GM21723 (cell line): ENCODE results near the gene HTR2B.
"Not testable (repeated sequence)": the region's sequence is repeated elsewhere in the genome, so short reads cannot be mapped to it uniquely, and the experiment has no call there.

Experiments
- ATAC-seq: cut with Tn5 transposase; IDR thresholded peaks from one replicate; pipeline ENCODE4 v1.9.1; 2021; ENCODE audit warnings: mild to moderate bottlenecking, moderate library complexity; ENCODE audit not compliant: unreplicated experiment

The HTR2B gene

DNA sequence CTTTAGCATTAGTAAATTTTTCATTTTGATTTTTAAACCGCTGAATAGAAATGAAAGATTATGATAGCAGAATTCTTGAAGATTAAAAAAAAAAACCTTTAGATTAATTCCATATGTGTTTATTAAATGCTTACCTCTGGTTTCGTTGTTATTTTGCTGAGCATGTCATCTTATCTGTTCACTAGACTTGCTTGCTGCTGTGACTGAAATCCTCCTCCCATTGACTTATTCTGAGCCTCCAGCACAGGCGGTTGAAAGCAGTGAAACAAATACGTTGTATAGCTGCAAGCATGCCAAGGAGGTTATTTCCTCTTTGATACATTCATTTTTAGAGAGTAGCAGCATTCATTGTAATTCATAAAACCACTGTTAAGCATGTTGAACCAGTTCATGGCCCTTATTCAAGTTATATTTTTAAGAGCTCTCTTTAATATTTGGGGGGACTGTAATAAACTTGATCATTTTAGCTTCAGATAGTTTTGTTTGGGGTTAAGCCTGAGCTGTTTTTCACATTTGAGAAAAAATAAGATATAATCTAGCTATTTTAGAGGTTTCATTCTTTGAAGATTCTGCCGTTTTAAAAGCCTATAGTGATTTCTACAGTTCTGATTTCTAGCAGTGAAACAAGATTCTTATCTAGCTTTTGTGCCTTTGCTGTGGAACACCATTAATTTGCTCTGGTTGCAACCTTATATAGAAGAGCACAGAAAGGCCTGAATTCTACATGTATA is at the start of gene HTR2B:
Gene HTR2B (minus strand): TSS at position 205 of the 731 bp plus-strand sequence. CDS start 1,278 bp downstream, outside the sequence.
- no peak for ATAC-seq

DNA sequence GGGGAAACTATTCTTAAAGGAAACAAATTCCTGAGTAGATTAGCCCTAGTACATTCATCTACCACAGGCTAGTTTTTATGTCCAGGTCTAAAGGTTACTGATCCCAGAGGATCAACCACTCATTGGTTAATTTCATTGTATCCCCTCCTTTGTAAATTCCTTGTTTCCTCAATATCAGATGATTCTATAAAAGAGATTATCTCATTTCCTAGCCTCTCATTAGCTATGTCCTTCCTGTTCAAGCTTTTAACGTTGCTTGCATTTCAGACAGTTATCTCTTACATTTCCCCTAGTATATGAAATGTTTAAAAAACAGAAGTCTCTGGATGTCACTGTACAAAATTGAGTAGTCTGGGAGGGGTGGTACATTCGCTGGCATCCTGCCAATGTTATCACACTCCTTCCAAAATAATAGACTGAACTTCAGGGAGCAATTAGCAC is 49.4 kb upstream of the HTR2B start:
- no peak for ATAC-seq

DNA sequence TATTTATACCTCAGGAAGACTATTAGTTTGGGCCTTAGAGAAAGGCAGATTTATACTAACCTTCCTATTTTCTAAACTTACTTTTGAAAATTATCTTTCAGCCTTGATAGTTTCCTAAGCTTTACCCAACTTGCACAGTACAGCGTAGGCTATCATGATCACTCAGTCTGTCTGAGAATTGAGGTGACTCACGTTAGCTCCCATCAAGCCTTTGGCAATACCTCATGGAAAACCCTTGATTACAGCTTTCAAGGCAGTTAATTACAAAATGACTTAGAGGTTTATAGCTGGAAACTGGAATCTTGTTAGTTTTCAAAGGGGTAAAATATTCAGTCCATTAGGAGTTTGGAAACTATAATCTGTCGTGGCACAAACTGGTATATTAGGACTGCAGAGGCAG is 47.2 kb upstream of the HTR2B start:
- no peak for ATAC-seq

DNA sequence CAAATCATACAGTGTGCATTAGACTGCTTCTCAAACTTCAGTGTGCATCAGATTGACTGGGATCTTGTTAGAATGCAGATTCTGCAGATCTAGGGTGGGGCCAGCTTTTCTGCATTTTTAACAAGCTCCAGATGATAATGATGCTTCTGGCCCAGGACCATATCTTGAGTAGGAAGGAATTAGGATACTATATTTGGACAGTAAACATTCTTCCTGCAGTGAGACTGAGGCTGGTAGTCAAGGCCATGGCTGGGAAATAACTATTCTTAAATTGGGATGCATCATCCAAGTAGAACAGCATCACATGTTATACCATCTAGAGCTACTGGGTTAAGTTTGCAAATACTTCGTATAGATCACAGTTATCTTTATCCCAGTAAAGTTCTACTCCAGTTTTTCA is 45.2 kb upstream of the HTR2B start:
- no peak for ATAC-seq

DNA sequence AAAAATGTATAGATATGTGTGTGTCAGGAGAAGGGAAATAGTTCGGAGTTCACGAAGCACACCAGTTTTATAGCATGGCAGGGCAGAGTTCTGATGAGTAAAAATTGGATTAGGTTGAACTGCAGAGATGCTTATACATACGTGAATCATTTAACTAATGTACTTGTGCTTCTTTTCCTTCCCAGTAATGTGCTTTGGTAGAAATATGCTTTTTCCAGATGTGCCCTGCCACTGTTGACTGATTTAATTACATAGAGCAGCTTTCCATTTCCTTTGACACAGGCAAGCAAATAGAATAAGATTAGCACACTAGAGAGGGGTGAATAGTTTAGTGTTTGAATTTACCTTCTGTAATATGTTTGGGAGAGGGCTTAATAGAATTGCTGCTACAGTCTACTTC is 44.6 kb upstream of the HTR2B start:
- ATAC-seq: no peak

DNA sequence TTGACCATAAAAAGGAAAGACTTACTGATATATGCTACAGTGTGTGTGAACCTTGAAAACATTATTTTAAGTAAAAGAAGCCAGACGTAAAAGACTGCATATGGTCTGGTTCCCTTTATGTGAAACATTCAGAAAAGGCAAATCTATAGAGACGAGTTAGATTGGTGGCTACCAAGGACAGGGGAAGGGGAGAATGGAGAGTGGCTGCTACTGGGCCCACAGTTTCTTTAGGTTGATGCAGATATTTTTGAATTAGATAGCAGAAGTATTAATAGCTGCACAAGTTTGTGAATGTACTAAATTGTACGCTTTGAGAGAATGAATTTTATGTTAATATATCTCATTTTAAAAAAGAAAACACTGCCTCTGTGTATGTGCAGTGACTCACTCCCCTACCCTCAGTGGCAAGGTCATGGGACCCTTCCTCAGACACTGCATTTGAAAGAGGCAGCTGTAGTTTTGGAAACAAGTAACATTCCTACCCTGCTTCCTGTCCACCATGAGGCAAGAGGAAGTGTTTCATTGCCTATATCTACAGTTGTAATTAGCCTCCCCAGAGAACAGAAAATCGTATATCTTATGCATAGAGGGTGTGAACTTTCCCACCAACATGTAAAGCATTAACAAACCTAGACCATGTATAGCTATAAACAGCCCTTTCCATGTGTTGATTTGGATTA is 43.8 kb upstream of the HTR2B start:
- no peak for ATAC-seq

- no peak for ATAC-seq
Observed at GRCh38 chr2:231167745-231168459, 43.1 kb upstream of the HTR2B start.

- no peak for ATAC-seq
Observed at GRCh38 chr2:231163414-231164095, 38.7 kb upstream of the HTR2B start.

DNA sequence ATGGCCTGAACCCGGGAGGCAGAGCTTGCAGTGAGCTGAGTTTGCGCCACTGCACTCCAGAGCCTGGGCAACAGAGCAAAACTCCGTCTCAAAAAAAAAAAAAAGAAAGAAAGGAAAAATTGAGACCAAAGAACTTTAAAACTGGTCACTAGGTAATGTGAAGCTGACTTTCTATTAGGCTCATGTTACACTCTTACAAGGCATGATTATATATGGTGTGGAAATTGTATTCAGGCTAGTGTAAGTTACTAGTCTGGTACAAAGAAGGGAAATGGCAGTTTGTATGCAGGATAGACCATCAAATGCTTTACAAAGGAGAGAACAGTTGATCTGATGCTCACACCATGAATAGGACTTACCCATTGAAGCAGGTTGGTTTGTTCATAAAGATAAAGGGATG is 38.2 kb upstream of the HTR2B start:
- ATAC-seq: no peak

DNA sequence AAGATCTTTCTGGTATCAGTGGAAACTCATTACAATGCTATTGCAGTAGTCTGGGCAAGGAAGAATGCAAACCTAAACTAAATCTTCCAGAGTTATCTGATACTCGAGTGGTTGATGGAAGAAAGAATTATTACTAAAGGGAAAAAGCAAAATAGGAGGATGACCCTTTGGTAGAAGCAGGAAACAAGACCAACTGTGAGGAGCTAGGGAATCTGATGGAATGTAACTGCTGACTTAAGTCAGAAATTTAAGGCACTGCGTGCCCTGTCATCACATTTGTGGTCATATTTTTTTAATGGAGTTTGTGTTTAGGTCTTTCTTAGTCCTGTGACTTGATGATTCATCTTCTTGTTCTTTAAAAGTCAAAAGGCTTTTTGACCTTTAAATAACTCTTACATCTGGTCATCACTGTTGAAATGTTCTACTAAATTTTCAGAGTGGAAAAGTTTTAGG is 37.1 kb upstream of the HTR2B start:
- ATAC-seq: no peak

DNA sequence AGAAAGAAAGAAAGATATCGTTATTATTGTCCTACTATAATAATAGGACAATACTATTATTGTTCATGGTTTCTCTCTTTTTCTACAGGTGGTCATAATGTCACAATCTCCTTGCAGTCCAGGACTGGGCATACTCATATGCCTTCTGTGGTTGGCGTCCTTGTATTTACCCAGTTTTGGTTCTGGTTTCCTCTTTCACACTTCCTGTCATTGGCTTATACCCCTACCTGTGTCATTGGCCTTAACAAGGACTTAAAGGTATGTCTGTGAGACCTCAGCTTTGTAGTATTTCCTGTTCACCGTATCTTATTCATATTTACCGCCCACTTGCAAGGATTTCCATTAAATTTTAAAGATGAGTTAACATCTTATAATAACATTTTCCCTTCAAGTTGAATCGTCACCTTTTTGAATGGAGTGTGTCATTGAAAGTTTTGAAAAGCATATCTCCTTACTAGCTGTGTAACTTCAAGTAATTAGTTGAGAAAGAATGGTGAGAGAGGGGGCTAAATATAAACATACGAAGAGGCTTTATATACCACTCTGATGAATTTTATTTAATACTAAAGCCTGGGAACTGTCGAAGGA is 36.5 kb upstream of the HTR2B start:
- no peak for ATAC-seq

- no peak for ATAC-seq
Observed at GRCh38 chr2:231160701-231161100, 35.9 kb upstream of the HTR2B start.

DNA sequence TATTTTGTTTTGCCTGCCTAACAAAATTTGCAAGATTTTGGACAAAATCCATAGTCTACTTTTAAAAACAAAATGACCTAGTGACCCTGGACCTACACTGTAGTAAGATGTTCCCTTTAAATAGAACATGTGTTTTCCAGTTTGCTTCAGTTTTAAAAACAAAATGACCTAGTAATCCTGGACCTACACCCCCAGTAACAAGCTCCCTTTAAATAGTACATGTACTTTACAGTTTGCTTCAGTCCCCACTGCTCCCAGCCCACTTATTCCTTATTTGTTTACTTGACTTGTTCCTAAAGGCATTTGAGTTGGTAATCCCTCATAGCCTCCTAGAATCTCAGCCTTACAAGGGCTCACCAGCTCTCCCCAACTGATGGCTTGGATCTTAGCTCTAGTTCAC is 34.5 kb upstream of the HTR2B start:
- ATAC-seq: no peak

DNA sequence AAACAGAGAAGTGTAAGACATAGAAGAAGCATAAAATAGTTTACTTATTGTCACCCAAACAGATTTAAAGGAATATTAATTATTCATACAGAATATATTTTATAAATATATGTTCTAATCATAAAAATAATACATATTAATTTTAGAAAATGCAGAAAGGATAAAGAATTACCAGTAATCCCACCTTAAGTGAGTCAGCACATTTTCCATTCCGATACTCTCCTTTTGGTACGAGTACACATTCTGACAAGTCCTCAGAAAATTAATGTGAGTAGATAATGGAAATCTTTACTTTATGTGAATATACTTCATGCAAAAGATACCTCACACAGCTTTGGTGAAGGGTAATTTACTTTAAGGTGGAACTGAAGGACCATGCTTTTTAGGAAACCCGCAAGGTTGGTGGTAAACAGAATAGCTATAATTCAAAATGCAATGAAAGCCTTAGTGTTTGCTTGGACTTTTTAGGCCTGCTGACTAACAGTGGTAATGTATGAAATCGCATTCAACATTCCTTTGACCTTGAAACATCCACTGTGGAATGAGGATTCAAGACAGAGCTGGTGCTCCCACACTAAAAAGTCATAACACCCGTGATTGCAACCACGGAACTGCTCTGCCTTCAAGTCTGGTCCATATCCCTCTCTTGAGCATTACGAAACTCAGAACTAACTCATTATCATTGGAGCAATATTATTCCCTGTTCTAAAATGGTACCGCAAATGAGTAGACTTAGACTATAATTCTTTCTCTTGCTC is 28.1 kb upstream of the HTR2B start:
- ATAC-seq: no peak

DNA sequence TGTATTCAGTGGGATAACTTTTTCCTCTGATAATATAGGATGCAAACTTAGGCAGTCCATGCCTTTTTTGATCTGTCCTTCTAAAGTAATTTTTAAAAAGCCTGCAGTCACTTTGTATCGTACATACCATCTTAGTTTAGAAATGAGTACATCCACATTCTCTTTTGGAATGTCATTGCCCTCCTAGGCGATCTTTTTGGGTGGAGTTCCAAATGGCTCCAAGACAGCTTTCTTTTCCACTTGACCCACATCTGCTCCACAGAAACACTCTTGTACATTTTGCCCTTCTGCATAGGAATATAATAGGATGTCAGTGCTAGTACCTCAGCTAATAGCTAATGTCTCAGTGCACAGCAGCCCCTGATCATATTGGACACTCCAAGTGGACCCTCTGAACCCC is 21.8 kb upstream of the HTR2B start:
- ATAC-seq: no peak

- no peak for ATAC-seq
Observed at GRCh38 chr2:231144896-231145295, 20.1 kb upstream of the HTR2B start.

- not testable (repeated sequence) for ATAC-seq
Observed at GRCh38 chr2:231140808-231141207, 16.0 kb upstream of the HTR2B start.

- no peak for ATAC-seq
Observed at GRCh38 chr2:231139796-231140195, 15.0 kb upstream of the HTR2B start.

DNA sequence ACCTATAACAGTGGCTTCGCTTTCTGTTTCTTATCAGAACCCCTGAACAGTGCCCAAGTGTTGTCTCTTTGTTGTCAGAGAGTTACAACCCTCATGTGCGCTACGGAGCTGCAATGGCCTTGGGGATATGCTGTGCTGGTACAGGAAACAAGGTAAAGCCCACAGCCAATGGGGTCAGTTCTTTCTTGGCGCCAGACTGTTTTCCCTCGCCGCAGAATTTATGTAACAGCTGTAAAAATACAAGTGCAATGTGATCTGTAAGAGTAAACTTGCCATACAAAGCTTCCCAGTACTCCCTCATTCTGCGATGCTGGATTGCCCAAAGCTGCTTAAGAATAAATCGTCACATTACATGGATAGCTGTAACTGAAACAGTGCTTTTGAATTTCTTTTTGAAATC is 13.9 kb upstream of the HTR2B start:
- no peak for ATAC-seq
